NCI-H2227 treated with DMSO at 0.1 percent for 48 hours (cell line): ENCODE measurements around the gene ARPC1A.

Source experiments
- DNase-seq: peaks from one replicate; lab custom pipeline; 2025; lab: John Stamatoyannopoulos, UW

ARPC1A gene

GRCh38 chr7:99390941-99391602, 65.4 kb downstream of the ARPC1A start:
- DNase-seq, result no peak

- DNase-seq, result no peak
Observed at GRCh38 chr7:99392046-99392445, 66.3 kb downstream of the ARPC1A start.

GRCh38 chr7:99392659-99393354, 67.1 kb downstream of the ARPC1A start:
- DNase-seq, result peak; percentile 99

GRCh38 chr7:99393355-99394187, 67.9 kb downstream of the ARPC1A start:
- peak; percentile 99 for DNase-seq

GRCh38 chr7:99394188-99394502, 68.4 kb downstream of the ARPC1A start:
- no peak for DNase-seq

- no peak for DNase-seq
Observed at GRCh38 chr7:99395616-99396327, 70.1 kb downstream of the ARPC1A start.

GRCh38 chr7:99396418-99397296, 71.0 kb downstream of the ARPC1A start:
- DNase-seq, result no peak

- no peak for DNase-seq
Observed at GRCh38 chr7:99397297-99397983, 71.7 kb downstream of the ARPC1A start.

GRCh38 chr7:99398891-99399445, 73.3 kb downstream of the ARPC1A start:
- no peak for DNase-seq

GRCh38 chr7:99399597-99399996, 73.9 kb downstream of the ARPC1A start:
- DNase-seq, result no peak

GRCh38 chr7:99402854-99403253, 77.2 kb downstream of the ARPC1A start:
- DNase-seq, result no peak

- DNase-seq, result no peak
Observed at GRCh38 chr7:99403764-99404163, 78.1 kb downstream of the ARPC1A start.

GRCh38 chr7:99404235-99404976, 78.7 kb downstream of the ARPC1A start:
- no peak for DNase-seq

GRCh38 chr7:99404977-99405320, 79.3 kb downstream of the ARPC1A start:
- DNase-seq, result no peak

GRCh38 chr7:99406557-99406956, 80.9 kb downstream of the ARPC1A start:
- DNase-seq, result peak; percentile 74

- DNase-seq, result peak; percentile 79
Observed at GRCh38 chr7:99407872-99408378, 82.2 kb downstream of the ARPC1A start.

- peak; percentile 98 for DNase-seq
Observed at GRCh38 chr7:99408379-99409191, 82.9 kb downstream of the ARPC1A start, which contains the start of the genes BUD31 and PDAP1. Gene BUD31, plus strand, starts transcription at chr7:99408969. Its CDS starts 2,124 bp downstream, at chr7:99411093. Gene PDAP1, minus strand, starts transcription at chr7:99408597. Its CDS starts 49 bp downstream, at chr7:99408548.

GRCh38 chr7:99409192-99409572, 83.5 kb downstream of the ARPC1A start:
- no peak for DNase-seq

GRCh38 chr7:99409806-99410205, 84.1 kb downstream of the ARPC1A start:
- DNase-seq, result no peak
